OCI-LY7 (cell line): ENCODE data around the gene STK16. TPM values are rescaled to one million over a fixed set of nuclear protein-coding genes. Genes with fewer than 3 reads are reported as not detected.

ENCODE experiments used
- BruUV-seq: library from RNA; stranded (reverse); fragments of 400-500 nt; replicated peaks from 2 replicates; lab custom pipeline; 2021; lab: Mats Ljungman, UMichigan
- CTCF ChIA-PET: fragments of 300-600 bp; sonication (Branson Sonifier 250); formaldehyde crosslinking; loops from one replicate; lab custom pipeline; 2022; ENCODE audit warnings: antibody characterized with exemption; ENCODE audit not compliant: unreplicated experiment; lab: Charles Lee
- POLR2A ChIA-PET: fragments of 300-600 bp; sonication (Branson Sonifier 250); formaldehyde crosslinking; loops from one replicate; lab custom pipeline; 2022; ENCODE audit warnings: antibody characterized with exemption; lab: Charles Lee
- DNase-seq: peaks from one replicate; pipeline ENCODE4 v3.0.0-alpha.2; 2015; ENCODE audit warnings: low spot score
- H2AFZ ChIP-seq: fragments of 200-600 bp; sonication (generic), shearing (Covaris generic); 2 replicates; pipeline ENCODE4 v1.6.1; 2014; ENCODE audit warnings: mild to moderate bottlenecking, antibody characterized with exemption, low read length, moderate library complexity
- H3K27ac ChIP-seq: fragments of 200-600 bp; sonication (generic); 2 replicates; pipeline ENCODE4 v1.5.1; 2014; ENCODE audit warnings: mixed run types, low read depth, mild to moderate bottlenecking, moderate library complexity, low read length, inconsistent platforms; ENCODE audit not compliant: poor library complexity, severe bottlenecking
- H3K36me3 ChIP-seq: fragments of 200-600 bp; sonication (generic); 2 replicates; pipeline ENCODE4 v1.6.1; 2014; ENCODE audit warnings: mild to moderate bottlenecking, antibody characterized with exemption, low read length, moderate library complexity, mixed read lengths; ENCODE audit not compliant: insufficient read depth
- H3K4me1 ChIP-seq: fragments of 200-600 bp; sonication (generic); 2 replicates; pipeline ENCODE4 v1.5.1; 2014; ENCODE audit warnings: mild to moderate bottlenecking, low read length; ENCODE audit not compliant: insufficient read depth, poor library complexity, severe bottlenecking
- H3K4me2 ChIP-seq: fragments of 200-600 bp; sonication (generic); 2 replicates; pipeline ENCODE4 v1.6.1; 2014; ENCODE audit warnings: mild to moderate bottlenecking, low read length
- H3K4me3 ChIP-seq: fragments of 200-600 bp; sonication (generic); 2 replicates; pipeline ENCODE4 v1.5.1; 2014; ENCODE audit warnings: mild to moderate bottlenecking, low read depth, low read length; ENCODE audit not compliant: poor library complexity, severe bottlenecking
- H3K79me2 ChIP-seq: fragments of 200-600 bp; sonication (generic); 2 replicates; pipeline ENCODE4 v1.6.1; 2016; ENCODE audit warnings: low read depth, mild to moderate bottlenecking, low read length, moderate library complexity, mixed read lengths; ENCODE audit not compliant: insufficient read depth
- H3K9me2 ChIP-seq: fragments of 200-600 bp; sonication (generic); 2 replicates; pipeline ENCODE4 v1.6.1; 2016; ENCODE audit warnings: mild to moderate bottlenecking, low read length, mixed read lengths; ENCODE audit not compliant: insufficient read depth
- H3K9me3 ChIP-seq: fragments of 200-600 bp; sonication (generic); 2 replicates; pipeline ENCODE4 v1.6.1; 2014; ENCODE audit warnings: mild to moderate bottlenecking, mixed run types, low read length, mixed read lengths
- H4K20me1 ChIP-seq: fragments of 200-600 bp; sonication (generic); 2 replicates; pipeline ENCODE4 v1.6.1; 2014; ENCODE audit warnings: mild to moderate bottlenecking, antibody characterized with exemption, low read length, moderate library complexity, mixed read lengths; ENCODE audit not compliant: insufficient read depth
- EZH2phosphoT487 ChIP-seq: fragments of 200-600 bp; sonication (generic); IDR thresholded peaks from 2 replicates; pipeline ENCODE4 v1.6.1; 2018; ENCODE audit warnings: low read depth, borderline replicate concordance, mild to moderate bottlenecking, mixed run types, antibody characterized with exemption, low read length, moderate library complexity, mixed read lengths
- intact Hi-C: fragments of 100-400 bp; cut with micrococcal nuclease; formaldehyde crosslinking; loops from one replicate; pipeline ENCODE4 v1.10.0; 2022; ENCODE audit not compliant: unreplicated experiment
- total RNA-seq, 2 experiments: library from RNA; depleted of rRNA in 1 of 2; stranded (reverse); fragments of >200 nt in 1 of 2; shearing (Covaris generic) in 1 of 2; gene quantifications; 2 replicates each; pipeline ENCODE4 v1.2.3, GENCODE V29; 2014 to 2022
- TF ChIP-seq, protein P1 (sequence below): fragments of 200-600 bp; sonication (generic); conservative IDR thresholded peaks from 2 replicates; pipeline ENCODE4 v1.5.1; 2014; ENCODE audit warnings: mild to moderate bottlenecking, antibody characterized with exemption, low read length, moderate library complexity, mixed read lengths

The STK16 gene
- total RNA-seq, 2 experiments from 2014 or later: 23.4 to 39.5 TPM

- Histone ChIP-seq H3K9me3 (no peaks in the 10 kb centered on the region), H3K4me2 (no peak overlapping the region), H3K27ac (no peak overlapping the region), H3K79me2 (no peaks in the 10 kb centered on the region), H4K20me1 (no peaks in the 10 kb centered on the region), H3K4me1 (peaks cover 21% of the 10 kb centered on the region), H3K36me3 (no peaks in the 10 kb centered on the region), H3K9me2 (no peaks in the 10 kb centered on the region), H3K4me3 (no peak overlapping the region), H2AFZ (no peak overlapping the region)
- POLR2A ChIA-PET: interaction anchor here (1.1 to 3.2 kb wide), 3 partner anchors 17 to 48 kb away, joined by 4 to 13 read pairs (median 6); partner anchors contain the start of genes DNAJB2 and TUBA4B
- intact Hi-C loops: no loop called here
- CTCF ChIA-PET: interaction anchor here (1.8 kb wide), 1 partner anchor 18 kb away, joined by 13 read pairs; the partner anchor contains the start of gene DNAJB2
- no peak for DNase-seq
- TF ChIP-seq EZH2phosphoT487: no peak
- TF ChIP-seq, protein P1, sequence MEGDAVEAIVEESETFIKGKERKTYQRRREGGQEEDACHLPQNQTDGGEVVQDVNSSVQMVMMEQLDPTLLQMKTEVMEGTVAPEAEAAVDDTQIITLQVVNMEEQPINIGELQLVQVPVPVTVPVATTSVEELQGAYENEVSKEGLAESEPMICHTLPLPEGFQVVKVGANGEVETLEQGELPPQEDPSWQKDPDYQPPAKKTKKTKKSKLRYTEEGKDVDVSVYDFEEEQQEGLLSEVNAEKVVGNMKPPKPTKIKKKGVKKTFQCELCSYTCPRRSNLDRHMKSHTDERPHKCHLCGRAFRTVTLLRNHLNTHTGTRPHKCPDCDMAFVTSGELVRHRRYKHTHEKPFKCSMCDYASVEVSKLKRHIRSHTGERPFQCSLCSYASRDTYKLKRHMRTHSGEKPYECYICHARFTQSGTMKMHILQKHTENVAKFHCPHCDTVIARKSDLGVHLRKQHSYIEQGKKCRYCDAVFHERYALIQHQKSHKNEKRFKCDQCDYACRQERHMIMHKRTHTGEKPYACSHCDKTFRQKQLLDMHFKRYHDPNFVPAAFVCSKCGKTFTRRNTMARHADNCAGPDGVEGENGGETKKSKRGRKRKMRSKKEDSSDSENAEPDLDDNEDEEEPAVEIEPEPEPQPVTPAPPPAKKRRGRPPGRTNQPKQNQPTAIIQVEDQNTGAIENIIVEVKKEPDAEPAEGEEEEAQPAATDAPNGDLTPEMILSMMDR: no peak
- BruUV-seq: no TSS peak
Observed at GRCh38 chr2:219296142-219296541, 50.9 kb downstream of the STK16 start.

GRCh38 chr2:219296631-219297391 lies 51.5 kb downstream of the STK16 start:
- intact Hi-C loops: no loop called here
- peaks cover 21% of the 10 kb centered on the region for H3K4me1 ChIP-seq
- no peaks in the 10 kb centered on the region for H3K9me2 ChIP-seq
- H3K4me2 ChIP-seq: no peak overlapping the region
- no TSS peak for BruUV-seq
- TF ChIP-seq, protein P1: no peak
- no peak for TF ChIP-seq EZH2phosphoT487
- peak; percentile 37 for DNase-seq
- H3K4me3 ChIP-seq: no peak overlapping the region
- no peaks in the 10 kb centered on the region for H3K9me3 ChIP-seq
- CTCF ChIA-PET: no interaction called here
- H3K79me2 ChIP-seq: no peaks in the 10 kb centered on the region
- no peak overlapping the region for H2AFZ ChIP-seq
- no peaks in the 10 kb centered on the region for H3K36me3 ChIP-seq
- H4K20me1 ChIP-seq: no peaks in the 10 kb centered on the region
- H3K27ac ChIP-seq: no peak overlapping the region
- POLR2A ChIA-PET: no interaction called here

DNA sequence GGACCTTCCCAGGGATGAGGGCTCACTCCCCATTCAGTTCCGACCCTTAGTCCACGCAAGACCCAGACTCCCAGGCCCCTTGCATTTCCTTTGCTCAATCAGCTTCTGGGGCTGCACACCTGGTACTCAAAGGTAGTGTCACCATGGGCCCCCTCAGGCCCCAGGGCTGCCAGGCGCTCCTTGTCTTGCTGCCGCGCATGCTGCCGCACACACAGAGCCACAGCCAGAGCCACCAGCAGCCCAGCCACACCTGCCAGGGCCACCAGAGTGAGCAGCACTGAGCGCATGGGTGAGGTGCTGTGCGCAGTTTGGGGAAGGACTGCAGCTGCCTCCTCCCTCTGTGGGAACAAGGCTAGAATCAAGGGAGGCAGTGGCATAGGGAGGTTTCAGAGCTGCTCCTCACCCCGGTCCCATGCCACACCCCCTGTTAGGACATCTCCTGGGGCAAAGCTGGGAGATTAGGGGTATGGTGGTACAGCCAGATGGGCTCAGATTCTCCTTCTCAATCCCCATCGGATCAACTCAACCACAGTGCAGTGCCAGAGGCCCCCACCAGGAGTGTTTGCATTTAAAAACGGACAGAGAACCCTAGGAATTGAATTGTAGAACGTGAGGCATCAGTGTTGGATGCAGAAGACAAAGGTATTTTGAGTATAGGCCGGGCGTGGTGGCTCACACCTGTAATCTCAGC lies 52.6 kb downstream of the STK16 start:
- CTCF ChIA-PET: no interaction called here
- Histone ChIP-seq H3K4me3 (no peak overlapping the region), H3K9me3 (no peaks in the 10 kb centered on the region), H3K4me1 (peaks cover 21% of the 10 kb centered on the region), H3K4me2 (no peak overlapping the region), H3K27ac (no peak overlapping the region), H3K79me2 (no peaks in the 10 kb centered on the region), H3K36me3 (no peaks in the 10 kb centered on the region), H4K20me1 (no peaks in the 10 kb centered on the region), H3K9me2 (no peaks in the 10 kb centered on the region), H2AFZ (no peak overlapping the region)
- TF ChIP-seq EZH2phosphoT487: no peak
- no TSS peak for BruUV-seq
- no peak for DNase-seq
- POLR2A ChIA-PET: no interaction called here
- intact Hi-C loops: loop anchor here (1.0 kb wide), 2 partner anchors 120 to 138 kb away; partner anchors contain the start of genes NHEJ1 and RETREG2
